Ammon's horn (tissue), 1 donor: ENCODE measurements around the gene DCLK1.
"Not testable (repeated sequence)": the region's sequence is repeated elsewhere in the genome, so short reads cannot be mapped to it uniquely, and the experiment has no call there.

ENCODE experiments used
- DNase-seq: peaks from one replicate; pipeline ENCODE4 v3.0.0-alpha.2; 2016; ENCODE audit warnings: low spot score

The DCLK1 gene

DNA sequence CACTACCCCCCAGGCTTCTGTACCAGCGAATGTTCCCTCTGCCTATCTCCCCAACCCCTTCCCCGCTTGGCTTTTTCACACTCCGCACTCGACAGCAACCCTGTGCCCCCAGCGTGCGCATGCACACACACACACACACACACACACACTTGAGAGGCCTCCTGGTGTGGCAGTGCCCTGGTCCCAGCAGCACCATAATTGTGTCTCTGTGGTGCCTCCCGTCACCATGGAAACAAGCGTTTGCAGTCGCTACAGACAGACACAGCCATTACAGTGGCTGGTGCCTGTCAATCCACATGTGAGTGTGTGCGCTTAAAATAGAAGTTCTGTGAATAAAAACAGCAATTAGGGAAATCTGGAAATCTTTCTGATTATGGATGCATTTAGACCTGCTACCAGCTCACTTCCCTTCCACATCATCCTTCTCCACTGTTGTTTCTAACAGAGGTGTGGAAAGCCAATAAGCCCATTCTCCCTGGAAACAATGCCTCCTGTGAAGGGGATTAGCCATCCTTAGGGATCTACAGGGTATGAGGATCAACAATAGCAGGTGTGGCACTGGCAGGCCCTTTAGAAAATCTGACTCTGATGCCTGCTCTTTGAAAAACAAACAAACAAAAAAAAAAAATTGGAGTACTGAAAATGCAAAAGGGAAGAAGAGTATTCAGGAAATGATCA is 146.3 kb downstream of the DCLK1 start:
- peak; percentile 62 for DNase-seq

- no peak for DNase-seq
These were observed 146.9 kb downstream of the DCLK1 start for GRCh38 chr13:35984287-35984686.

- not testable (repeated sequence) for DNase-seq
These were observed 147.5 kb downstream of the DCLK1 start for GRCh38 chr13:35983703-35984102.

GRCh38 chr13:35983206-35983605 is 148.0 kb downstream of the DCLK1 start:
- DNase-seq = no peak

DNA sequence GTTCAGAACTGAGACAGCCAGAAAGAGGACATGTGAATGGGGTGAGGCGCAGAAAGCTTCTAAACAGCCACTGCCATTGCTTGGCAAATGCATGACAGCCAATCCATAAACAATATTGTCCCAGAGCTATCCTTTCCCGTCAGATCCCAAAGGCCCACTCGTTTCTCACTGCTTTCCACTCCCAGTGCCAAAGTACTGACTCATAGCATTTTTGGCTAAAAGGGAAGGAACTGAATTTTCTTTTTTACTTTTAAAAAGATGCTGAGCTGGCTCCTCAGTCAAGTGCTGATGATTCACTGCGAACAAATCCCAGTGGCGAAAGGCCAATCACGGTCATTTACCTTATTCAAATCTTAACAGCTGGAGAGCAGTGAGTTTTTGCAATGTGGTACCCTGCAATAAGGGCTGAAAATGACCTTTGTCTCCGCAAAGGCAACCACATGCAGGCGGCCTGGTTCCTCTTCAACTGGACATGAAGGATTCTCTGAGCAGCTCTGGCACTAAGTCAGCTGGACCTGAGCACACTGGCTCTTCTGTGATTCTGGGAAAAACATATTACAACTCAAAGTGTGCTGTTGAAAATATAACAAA is 151.7 kb downstream of the DCLK1 start:
- peak; percentile 65 for DNase-seq

GRCh38 chr13:35978607-35979316 is 152.4 kb downstream of the DCLK1 start:
- DNase-seq = peak; percentile 72

GRCh38 chr13:35977060-35977459 is 154.1 kb downstream of the DCLK1 start:
- no peak for DNase-seq

DNA sequence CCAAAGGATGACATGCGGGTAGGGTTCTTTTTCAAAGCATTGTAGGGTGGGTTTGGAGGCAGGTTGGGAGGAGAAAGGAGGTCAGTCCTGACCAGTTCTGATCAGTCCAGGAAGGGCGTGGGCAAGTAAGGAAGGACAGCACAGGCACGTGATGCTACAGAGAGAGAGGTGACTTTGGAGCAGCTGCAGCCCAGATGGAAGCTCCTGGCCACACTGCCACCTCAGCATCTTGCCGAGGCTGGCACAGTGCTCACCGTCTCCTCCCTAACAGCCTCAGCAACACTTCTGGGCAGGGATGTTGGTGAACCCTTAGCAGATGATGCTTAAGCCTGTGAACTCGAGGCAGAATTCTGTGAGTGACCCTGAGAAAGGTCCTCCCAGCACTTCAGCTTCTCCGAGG is 155.1 kb downstream of the DCLK1 start:
- DNase-seq = no peak

- not testable (repeated sequence) for DNase-seq
These were observed 164.2 kb downstream of the DCLK1 start for GRCh38 chr13:35966951-35967350.

DNA sequence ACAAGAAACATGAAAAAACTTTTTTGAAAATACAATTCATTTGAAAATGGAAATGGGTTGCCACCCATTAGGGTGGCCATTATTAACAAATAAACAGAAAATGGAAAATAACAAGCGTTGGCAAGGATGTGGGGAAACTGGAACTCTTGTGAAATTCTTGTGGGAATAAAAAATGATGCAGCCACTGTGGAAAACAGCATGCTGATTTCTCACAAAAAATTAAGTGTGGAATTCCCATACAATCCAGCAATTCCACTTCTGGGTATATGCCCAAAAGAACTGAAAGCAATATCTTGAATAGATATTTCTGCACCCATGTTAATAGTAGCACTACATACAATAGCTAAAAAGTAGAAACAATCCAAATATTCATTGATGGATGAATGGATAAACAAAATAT is 165.2 kb downstream of the DCLK1 start:
- no peak for DNase-seq

GRCh38 chr13:35965226-35965927 is 165.8 kb downstream of the DCLK1 start:
- no peak for DNase-seq

DNA sequence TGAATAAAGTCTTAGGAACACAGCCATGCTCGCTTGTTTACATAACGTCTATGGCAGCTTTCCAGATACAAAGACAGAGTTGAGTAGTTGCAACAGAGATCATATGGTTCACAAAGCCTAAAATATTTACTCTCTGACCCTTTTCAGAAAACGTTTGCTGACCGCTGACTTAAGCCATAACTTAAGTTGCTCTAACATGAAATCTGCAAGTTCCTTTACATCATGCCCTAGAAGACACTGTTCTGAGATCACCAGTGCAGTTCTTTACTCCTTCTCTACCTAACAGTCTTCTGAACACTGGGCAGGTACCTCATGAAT is 166.4 kb downstream of the DCLK1 start:
- DNase-seq = no peak

GRCh38 chr13:35964011-35964862 is 166.9 kb downstream of the DCLK1 start:
- DNase-seq = no peak

DNA sequence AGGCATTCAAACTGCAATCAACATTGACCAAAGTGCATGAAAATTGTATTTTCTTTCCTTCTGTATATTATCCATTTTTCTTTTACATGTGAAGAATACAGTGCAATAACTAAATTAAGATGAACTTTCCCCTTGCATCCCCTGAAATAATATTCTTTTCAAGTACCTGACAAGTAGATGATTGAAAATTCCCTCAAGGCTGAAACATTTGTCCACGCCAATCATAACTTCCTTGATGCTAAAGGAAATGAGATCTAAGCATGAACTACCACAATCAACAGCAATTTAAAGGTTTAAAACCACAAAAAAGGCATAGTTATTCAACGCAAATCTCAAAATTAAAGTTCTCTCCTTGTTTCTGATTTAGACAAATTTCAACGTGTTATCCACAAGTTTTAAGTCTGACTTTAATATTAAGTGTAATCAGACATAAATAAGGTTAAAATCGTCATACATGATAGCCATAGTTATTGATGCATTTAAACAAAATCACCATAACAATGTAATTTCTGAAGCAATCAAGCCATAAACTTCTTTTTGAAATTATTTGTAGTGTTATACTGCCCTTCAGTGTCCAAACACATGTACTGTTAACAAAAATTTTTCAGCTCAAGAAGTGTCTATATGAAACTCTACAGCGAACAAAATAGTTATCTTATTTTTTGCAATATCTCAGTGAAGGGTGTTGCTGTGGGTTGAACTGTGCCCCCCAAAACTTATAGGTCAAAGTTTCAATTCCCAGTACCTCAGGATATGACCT is 169.5 kb downstream of the DCLK1 start:
- DNase-seq = no peak

GRCh38 chr13:35961002-35961401 is 170.2 kb downstream of the DCLK1 start:
- DNase-seq = no peak

- DNase-seq = no peak
These were observed 173.2 kb downstream of the DCLK1 start for GRCh38 chr13:35957996-35958395.

GRCh38 chr13:35957241-35957731 is 173.9 kb downstream of the DCLK1 start:
- no peak for DNase-seq

DNA sequence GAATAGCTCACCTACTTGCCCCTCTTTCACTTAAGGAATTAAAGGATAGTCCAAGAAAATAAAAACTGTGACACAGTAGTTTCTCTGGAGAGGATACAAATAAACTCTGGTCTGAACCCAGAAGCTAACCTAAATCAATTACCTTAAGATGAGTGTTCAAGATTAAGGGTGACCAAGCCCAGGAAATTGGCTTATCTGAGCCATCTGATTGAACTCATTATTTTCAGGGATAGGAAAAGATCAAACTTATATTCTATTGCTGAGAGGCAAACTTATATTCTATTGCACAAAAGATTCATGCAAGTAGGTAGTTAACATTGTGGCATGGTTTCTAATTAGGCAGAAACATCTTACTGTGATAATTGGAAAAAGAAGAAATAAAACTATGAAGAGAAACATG is 175.1 kb downstream of the DCLK1 start:
- no peak for DNase-seq

DNA sequence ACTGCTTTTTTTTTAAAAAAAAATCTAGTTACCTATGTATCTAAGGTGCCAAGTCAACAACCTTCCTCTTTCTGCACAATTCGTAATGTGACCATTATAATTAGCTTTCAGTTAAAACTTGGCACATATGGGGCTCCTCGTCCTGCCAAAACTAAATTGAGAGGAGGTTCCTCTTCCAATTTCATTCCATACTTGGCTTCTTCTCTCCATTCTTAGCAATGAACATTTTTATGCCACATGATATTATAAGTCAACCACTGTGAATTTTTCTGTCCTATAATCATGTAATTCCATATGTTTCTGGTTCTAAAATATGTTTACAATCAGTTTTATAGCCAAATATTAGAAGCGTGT is 177.0 kb downstream of the DCLK1 start:
- DNase-seq = no peak

DNA sequence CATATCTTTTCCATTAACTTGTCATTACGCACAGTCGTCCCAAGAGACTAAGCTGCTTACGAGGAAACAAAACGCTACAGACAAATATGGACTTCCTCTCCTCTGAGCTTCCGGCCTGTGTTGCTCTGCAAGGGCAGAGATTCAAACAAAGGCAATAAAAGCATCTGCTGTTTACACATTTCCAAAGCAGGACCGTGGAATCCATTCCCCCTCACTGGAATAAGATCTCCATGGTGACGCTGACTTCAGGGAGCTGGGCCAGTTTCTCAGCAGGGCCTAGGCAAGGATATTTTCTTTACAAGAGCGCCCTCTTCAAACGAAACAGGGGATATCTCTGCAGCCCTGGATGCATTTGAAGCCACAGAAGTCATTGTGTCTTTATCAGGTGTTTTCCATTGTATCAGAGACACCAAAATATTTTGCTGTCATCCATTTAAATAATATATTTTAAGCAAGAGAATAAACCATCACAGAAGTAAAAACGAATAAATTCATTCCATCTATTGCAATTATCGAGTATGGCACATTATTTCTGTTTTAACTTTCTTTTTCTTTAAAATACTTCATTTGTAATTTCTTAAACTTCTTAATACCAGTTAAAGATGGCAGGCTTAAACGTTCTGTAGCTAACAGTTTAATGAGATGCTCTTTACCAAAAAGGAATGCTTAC is 177.5 kb downstream of the DCLK1 start:
- peak; percentile 95 for DNase-seq

DNA sequence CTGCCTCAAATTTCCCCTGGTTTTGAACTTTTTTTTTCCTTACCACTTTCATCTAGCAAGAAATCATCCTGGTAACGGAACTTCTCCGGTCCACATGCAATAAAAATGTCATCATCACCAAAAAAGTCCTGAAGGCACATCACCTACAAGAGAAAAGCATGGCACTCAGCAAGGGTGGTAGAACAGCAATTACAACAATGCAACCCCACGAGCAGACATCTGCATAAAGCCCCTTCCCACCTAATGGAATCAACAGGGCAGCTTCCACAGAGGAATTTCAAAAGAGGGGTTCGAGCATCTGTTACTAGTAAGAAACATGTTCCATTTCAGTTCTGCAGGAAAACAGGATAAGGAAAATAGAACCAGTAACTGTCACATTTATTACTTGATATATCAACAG is 183.9 kb downstream of the DCLK1 start:
- DNase-seq = no peak
